ENCODE data around the gene MGAT4A. TPM values are rescaled to one million over a fixed set of nuclear protein-coding genes. Genes with fewer than 3 reads are reported as not detected.

The MGAT4A gene
- total and polyA plus RNA-seq, 2 experiments from 2014 or later, result 4.4 to 5.6 TPM

DNA sequence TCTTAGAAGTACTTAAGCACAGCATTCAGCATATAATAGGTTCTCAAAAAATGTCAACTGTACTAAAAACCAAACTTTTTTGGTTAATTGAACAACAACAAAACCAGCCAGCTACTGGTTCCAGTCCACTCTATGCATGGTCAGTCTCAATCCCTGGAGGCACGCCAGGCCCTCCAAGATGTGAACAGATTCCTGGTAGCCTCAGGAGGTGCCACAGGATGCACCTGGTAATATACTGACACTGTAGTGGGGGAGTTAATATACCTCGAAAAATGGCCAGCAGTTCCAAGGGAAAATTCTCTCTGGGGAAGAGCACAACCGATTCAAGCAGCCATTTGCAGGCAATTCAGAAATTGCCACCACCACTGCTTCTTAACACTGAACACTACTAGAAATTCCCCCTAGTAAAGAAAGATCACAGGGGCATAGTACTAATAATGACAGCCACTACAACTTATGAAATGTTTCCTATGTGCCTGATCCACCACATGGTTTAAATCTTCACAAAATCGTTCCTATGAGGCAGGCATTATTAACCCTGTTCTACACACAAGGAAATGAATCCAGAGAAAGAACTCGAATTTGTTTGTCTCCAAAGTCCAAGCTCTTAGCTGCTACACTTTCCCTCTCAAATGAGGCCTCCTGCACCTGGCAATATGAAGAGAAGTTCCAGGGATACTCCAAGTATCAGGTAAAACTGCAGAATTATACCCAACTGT, 3.4 kb downstream of the MGAT4A start (continued):
- TF ChIP-seq CTCF (conservative IDR thresholded peaks at IDR 0.05; ENCODE audit: low read depth in 2 of 2), result no peak
- TF ChIP-seq POLR2AphosphoS5 (IDR thresholded peaks at IDR 0.05; ENCODE audit: low read depth), result no peak
- TF ChIP-seq CREB1 (CRISPR knock-in tag; IDR thresholded peaks at IDR 0.05; ENCODE audit: low read depth), result no peak
- TF ChIP-seq, protein P1, sequence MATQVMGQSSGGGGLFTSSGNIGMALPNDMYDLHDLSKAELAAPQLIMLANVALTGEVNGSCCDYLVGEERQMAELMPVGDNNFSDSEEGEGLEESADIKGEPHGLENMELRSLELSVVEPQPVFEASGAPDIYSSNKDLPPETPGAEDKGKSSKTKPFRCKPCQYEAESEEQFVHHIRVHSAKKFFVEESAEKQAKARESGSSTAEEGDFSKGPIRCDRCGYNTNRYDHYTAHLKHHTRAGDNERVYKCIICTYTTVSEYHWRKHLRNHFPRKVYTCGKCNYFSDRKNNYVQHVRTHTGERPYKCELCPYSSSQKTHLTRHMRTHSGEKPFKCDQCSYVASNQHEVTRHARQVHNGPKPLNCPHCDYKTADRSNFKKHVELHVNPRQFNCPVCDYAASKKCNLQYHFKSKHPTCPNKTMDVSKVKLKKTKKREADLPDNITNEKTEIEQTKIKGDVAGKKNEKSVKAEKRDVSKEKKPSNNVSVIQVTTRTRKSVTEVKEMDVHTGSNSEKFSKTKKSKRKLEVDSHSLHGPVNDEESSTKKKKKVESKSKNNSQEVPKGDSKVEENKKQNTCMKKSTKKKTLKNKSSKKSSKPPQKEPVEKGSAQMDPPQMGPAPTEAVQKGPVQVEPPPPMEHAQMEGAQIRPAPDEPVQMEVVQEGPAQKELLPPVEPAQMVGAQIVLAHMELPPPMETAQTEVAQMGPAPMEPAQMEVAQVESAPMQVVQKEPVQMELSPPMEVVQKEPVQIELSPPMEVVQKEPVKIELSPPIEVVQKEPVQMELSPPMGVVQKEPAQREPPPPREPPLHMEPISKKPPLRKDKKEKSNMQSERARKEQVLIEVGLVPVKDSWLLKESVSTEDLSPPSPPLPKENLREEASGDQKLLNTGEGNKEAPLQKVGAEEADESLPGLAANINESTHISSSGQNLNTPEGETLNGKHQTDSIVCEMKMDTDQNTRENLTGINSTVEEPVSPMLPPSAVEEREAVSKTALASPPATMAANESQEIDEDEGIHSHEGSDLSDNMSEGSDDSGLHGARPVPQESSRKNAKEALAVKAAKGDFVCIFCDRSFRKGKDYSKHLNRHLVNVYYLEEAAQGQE (IDR thresholded peaks at IDR 0.05; ENCODE audit: unreplicated experiment), result no peak
- no peak for TF ChIP-seq STAT1 (IDR thresholded peaks at IDR 0.05; ENCODE audit: unreplicated experiment)

GRCh38 chr2:98726735-98727368, 4.1 kb downstream of the MGAT4A start:
- H2AFZ ChIP-seq, result no peak overlapping the region
- H3F3A ChIP-seq (replicated peaks; ENCODE audit: low read depth), result 0 out of 2 replicates have a peak, but pooled peaks cover 3% of the 10 kb centered on the region
- no peak overlapping the region for H3K4me2 ChIP-seq
- no peak for DNase-seq (ENCODE audit: low spot score)
- peaks cover 22% of the 10 kb centered on the region for H3K4me1 ChIP-seq (ENCODE audit: insufficient read depth)
- peaks cover 34% of the 10 kb centered on the region for H3K27me3 ChIP-seq (ENCODE audit: insufficient read depth)
- no peak overlapping the region for H3K4me3 ChIP-seq
- H3K9me2 ChIP-seq (ENCODE audit: insufficient read depth), result no peaks in the 10 kb centered on the region
- no peak overlapping the region for H3K27ac ChIP-seq (ENCODE audit: low read depth)
- no peak for ATAC-seq
- Mint-ChIP-seq H3K27me3 (ENCODE audit: insufficient read depth, low read depth, poor library complexity) (peaks cover 12% of the 10 kb centered on the region), H3K27ac (no peak overlapping the region), H3K9me3 (no peaks in the 10 kb centered on the region), H3K4me1 (peaks cover 16% of the 10 kb centered on the region), H3K36me3 (ENCODE audit: low read depth) (no peaks in the 10 kb centered on the region; the same call in 2 of the 3 replicates), H3K4me3 (no peak overlapping the region)
- no peaks in the 10 kb centered on the region for H3K79me2 ChIP-seq (replicated peaks; ENCODE audit: insufficient read depth)
- no peak for TF ChIP-seq POLR2AphosphoS5 (IDR thresholded peaks at IDR 0.05; ENCODE audit: low read depth)
- no peak for TF ChIP-seq STAT1 (IDR thresholded peaks at IDR 0.05; ENCODE audit: unreplicated experiment)
- TF ChIP-seq ZNF114 (CRISPR knock-in tag; IDR thresholded peaks at IDR 0.05), result no peak
- no peaks in the 10 kb centered on the region for H3K36me3 ChIP-seq (ENCODE audit: insufficient read depth)
- peaks cover 3% of the 10 kb centered on the region; the same call in 1 of the 2 replicates for H4K20me1 ChIP-seq (replicated peaks; ENCODE audit: insufficient read depth)

Data from GM23338 (cell line).